NCI-H128 (cell line): ENCODE measurements around the gene CTSV.
"Not testable (repeated sequence)": the region's sequence is repeated elsewhere in the genome, so short reads cannot be mapped to it uniquely, and the experiment has no call there.

Experiments used
- DNase-seq: peaks from one replicate; lab custom pipeline; 2025; ENCODE audit not compliant: unreplicated experiment; lab: John Stamatoyannopoulos, UW

Gene CTSV

DNA sequence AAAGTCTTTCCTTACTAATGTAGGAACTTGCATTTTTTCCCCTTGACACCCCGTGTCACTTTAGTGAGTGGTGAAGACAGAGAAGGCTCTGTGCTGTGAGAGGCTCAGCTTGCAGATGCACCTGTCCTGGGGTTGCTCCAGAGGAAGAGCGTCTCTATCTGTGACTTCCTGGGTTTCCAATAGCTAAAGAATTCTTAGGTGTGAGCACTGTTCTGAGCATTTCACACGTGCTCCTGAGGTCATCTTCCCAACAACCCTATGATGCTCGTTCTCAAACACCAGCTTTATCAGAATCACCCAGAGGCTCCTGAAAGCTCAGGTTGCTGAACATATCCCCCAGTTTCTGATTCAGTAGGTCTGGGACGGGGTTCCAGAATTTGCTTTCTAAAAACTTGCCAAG is 6.4 kb upstream of the CTSV start:
- DNase-seq: no peak

DNA sequence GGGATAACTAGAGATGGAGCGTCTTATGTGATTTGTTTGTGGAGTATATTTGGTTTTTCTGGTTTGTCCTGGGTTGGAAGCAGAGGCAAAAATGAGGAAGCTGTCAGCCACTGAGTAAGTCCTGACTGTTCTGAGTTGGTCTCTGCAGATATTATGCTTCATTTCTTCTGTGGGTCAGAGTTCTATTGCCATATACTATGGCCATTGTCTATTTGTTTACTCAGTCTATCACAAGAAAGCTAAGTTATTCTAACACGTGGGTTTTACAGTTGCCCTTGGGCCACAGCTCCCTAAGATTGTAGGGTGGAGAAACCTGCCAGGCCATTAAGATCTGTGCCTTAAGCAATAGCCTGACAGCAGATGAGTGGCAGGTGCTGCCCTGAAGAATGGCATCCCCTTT is 3.0 kb upstream of the CTSV start:
- no peak for DNase-seq

DNA sequence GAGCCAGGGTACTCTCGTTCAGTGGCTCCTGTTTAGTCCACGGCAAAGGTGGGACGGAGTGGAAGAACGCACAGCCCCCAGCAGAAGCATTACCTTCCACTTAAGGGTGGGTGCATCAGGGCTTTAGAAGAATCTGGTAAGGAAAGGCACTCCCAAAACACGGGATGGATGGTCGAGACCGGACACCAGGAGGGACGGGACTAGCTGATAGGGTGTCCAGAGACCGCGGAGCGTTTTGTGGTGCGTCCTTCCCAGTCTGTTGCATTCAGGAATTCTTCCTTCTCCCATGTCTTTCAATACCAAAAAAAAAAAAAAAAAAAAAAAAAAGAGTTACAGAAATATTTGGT is 545 bp upstream of the CTSV start:
- no peak for DNase-seq

DNA sequence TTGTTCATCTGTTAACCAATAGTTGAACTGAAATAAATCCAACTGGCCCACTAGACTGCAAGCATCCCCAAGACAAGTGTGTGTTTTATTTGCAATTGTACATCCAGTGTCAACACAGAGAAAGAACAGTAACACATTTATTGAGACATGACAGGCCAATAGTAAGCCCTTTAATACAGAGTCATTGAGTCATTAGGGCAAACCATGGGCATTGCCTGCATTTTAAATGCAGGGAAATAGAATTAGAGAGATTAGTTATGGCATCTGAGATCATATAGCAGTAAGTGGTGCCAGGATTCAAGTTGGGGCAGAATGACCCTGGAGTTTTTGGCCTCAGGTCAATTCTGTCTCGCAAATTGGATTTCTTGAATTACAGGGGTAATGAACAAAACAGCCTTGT is 15.4 kb downstream of the CTSV start:
- DNase-seq: not testable (repeated sequence)

DNA sequence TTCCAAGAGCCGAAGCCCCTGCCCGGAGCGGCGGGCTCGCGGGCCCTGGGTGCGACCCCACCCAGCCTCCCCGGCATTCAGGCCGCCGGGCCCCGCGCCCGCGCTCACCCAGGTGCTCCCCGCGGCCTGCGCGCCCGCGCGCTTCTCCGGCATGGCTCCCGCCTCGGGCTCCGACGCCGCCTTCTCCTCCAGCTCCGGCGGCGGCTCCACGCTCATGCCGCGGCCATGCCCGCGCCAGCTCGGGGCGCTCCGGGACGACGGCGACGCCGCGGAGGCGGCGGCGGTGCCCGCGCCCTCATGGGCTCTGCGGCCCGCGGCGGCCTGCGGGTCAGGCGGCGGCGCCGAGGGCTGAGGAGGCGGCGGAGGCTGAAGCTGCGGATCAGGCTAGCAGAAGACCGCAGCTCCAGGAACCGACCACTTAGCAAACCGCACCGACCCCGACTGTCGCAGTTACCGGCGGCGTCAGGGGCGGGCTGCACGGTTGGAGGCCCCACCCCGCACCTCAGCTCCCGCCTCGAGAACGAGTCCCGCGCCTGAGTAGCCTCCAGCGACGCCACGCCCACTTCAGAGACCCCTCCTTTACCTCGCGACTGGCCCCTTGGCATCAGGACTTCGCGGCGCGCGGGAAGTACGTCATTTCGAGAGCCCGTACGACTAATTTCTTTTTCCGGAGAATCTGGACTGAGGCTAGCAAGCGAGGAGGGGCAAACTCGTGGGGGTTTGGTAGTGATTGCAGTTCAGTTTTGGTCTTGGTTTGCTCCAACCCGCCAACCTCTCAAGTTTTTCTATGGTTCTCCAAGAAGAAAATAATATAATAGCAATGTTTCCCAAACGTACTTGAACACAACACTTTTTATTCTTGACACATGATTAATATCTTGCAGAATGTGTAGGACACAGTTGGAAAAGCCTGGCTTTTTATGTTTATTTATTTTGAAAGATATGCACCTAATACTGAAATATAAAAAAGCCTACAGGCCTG is 25.5 kb downstream of the CTSV start:
- DNase-seq: peak; percentile 31

DNA sequence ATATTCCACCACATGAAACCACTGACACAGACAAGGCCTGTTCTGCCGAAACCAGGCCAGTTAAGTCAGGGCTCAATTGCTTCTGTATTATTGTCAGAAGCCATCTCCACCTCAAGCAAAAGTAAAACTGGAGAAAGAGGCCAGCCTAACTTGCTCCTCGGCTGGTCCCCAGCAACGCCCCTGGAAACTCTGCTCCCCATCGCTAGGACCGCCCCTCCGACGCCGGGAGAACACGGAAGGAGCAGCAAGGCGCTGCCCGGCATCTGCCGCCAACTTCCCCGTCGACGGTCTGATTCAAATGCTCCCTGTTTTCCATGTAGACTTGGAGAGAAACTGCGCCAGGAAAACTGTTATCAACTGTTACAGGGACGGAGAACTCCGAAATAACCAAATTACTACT is 26.3 kb downstream of the CTSV start:
- DNase-seq: not testable (repeated sequence)

DNA sequence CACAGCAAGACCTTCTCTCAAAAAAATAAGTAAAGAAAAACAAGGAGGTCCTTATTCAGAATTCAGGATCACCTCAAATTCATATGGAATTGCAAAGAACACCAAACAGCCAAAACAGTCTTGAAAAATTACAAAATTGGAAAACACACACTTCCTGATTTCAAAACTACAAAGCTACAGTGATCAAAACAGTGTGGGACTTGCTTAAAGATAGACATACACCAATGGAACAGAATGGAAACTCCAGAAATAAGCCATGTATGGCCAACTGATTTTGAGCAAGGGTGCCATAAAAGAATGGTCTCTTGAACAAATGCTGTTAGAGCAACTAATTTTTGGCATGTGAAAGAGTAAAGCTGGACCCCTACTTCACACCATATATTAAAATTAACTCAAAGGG is 36.7 kb downstream of the CTSV start:
- not testable (repeated sequence) for DNase-seq

DNA sequence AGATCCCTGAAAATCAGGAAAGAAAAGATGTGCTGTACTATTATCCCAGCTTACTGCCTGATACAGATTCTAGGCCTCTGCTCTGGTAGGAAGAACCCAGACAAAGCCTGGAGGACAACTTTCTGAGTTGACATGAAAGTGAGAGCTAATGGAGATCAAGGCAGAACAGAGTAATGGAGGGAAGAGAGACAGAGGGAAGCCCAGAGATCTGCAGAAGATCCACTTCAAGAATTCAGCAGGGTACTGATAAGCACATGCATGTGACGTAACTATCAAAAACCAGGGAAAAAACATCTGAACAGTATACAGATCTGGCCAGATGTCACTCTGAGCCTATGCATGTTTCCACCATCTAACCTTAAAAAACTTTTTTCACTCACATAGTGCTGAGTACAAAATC is 37.6 kb downstream of the CTSV start:
- not testable (repeated sequence) for DNase-seq

DNA sequence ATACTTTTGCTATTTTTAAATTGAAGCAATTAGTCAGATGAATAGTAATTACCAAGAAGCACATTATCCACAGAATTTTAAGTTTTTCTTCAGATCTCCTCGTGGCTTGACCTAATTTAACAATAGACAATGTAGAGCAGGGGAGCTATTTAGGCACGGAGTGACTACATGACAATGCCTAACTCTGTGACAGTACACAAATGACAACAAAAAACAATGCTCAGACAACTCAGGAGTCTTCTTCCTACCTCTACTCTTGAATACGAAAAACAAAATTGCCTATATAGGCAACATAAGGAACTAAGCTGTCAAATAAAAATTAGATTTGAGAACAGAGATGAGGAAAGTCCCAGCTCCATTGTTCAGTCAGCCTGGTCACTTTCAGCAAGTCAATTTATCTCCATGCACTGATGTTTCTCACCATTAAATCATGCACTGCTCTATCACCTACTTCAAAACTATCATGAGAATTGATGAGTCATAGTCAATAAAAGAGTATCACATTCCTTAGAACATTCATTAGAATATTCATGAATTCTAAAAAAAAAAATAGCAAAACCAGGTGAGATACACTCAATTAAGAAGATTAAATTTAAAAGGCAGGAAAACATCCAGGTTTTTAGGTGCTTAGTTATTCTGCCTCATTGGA is 38.7 kb downstream of the CTSV start:
- not testable (repeated sequence) for DNase-seq

DNA sequence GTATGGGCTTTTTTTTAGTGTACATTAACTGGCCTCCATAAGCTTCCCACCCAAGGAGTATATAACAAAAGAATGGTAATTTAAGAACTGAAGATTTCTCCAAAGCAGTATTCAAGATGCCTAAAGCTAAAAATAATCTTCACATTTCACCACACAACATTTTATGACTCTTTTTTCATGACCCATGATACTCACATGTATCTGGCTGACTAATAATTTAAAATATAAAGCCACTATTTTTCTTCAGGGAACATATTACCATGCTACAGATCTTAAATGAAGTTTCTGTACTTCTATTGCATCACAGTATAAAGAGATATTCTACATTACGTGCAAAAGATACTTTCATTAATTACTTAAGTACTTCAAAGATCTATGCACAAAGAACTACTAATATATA is 39.2 kb downstream of the CTSV start:
- not testable (repeated sequence) for DNase-seq

DNA sequence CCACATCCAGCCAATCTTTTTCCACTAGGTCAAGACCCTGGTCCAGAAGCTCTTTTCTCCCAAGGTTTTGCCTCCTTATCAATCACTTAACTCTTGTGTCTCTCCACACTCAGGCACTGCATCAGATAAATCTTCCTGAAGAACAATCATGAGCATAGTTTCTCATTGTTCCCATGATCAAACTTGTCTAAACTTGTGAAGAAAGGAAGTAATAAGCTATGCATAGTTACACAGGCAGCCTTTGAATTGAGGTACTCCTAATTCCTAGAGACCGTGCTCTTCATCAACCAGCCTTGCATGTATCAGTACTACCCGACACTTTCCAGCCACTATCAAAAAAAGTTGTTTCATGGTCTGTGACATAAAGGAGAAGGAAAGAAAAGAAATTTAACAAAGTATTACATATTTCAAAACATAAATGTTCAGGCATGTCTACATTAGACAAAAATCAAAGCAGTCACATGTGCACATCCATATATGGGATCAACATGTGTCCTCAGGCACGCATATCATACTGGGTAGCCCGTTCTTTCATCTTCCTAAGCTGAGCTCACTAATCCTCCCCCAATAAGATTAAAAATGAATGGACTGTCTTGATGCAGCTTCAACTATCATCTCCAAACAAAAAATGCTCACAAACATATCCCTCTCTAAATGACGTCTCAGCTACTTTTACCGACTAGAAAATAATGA is 41.8 kb downstream of the CTSV start:
- not testable (repeated sequence) for DNase-seq

DNA sequence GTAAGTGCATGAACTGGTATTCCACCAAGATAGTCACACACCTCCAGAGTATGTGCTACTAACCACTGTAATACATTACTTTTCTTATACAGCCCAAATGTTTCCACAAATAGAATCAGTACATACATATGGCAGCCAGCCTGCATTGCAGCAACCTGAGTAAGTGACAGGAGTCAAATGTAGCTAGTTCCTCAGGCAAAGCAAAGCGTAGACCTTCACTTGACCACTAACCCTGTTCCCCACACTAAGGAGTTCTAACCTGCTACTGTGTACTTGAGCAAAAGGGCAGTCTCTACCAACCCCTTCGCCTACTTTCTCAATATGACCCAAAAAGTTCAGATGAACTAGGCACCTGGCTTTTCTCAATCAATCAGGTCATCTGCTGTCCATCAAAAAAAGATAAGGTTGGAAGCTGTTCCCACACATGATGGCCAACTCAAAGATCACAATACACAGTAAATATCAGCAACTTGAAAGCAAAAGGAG is 44.4 kb downstream of the CTSV start:
- DNase-seq: not testable (repeated sequence)

DNA sequence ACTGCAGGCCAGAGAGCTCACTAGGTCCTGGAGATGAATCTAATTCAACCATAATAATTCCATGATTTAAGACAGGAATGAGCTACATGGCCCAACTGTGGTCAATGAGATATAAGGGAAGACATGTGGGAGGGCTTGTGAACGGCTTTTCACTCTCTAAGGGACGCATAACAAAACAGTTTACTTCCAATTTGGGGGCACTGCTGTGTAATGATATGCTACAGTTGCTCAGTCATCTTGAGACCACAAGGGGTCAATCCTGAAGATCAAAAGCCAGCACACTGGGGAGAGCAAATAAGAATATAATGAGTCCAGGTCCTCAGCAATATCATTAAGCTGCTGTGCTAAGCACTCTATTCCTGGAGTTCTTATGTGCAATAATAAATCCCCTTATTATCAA is 46.6 kb downstream of the CTSV start:
- not testable (repeated sequence) for DNase-seq

DNA sequence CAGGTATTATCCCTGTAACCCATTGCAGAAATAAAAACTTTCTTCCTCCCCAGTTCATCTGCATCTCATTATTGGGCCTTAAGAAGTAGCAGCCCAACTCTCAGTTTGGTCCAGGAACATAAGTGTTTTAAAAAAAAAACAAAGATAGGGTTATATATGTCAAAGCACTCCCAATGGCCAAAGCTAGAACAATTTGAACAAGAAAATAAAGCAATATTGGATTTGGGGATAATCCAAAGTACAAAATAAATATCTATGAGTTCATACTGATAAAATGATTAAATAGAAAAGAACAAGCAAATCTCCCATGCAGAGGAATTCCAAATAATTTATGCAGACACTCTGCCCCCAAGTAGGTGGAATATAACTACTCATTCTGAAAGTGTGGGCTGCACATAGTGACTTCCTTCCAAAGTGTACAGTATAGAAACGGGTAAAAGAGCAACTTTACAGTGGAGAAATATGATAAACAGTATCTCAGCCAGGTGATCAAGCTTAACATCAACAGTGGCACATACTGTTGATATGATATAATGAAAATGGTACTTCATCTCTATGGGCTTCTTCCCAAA is 49.1 kb downstream of the CTSV start:
- not testable (repeated sequence) for DNase-seq

DNA sequence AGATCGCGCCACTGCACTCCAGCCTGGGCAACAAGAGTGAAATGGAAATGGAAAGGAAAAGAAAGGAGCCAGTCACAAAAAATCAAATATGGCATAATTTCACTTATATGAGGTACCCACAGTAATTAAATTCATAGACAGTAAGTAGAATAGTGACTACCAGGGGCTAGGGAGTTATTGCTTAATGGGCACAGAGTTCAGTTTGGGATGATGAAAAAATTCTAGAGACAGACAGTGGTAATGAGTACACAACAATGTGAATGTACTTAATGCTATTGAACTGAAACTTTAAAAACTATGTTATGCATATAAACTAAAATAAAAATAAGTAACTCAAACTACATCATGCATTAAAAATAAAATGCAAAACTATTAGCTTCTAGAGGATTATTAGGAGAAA is 54.1 kb downstream of the CTSV start:
- DNase-seq: not testable (repeated sequence)

DNA sequence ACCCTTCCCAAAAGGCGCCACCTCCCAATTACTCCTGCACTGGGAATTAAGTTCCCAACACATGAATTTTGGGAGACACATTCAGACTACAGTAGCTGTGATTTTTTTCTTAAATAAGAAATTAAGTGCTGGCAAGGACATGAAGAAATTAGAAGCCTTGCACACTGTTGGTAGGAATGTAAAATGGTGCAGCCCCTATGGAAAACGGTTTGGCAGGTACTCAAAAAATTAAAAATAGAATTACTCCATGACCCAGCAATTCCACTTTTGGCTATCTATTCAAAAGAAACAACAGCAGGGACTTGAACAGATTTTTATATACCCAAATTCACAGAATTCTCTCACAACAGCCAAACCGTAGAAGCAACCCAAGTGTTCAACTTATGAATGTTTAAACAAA is 54.8 kb downstream of the CTSV start:
- not testable (repeated sequence) for DNase-seq

DNA sequence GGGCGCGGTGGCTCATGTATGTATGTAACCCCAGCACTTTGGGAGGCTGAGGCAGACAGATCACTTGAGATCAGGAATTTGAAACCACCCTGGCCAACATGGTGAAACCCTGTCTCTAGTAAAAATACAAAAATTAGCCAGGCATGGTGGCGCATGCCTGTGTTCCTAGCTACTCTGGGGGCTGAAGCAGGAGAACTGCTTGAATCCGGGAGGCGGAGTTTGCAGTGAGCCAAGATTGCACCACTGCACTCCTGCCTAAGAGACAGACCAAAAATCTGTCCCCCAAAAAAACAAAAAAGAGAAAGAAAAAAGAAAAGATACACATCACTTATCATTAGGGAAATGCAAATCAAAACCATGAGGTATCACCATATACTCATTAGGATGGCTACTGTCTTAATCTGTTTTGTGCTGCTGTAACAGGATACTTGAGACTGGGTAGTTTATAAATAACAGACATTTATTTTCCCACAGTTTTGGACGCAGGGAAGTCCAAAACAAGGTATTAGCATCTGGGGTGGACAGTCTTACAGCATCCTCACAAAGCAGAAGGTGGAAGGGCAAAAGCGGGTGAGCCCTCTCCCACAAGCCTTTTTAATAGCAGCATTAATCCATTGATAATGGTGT is 55.3 kb downstream of the CTSV start:
- not testable (repeated sequence) for DNase-seq
